GM19397 (cell line): Measurements from ENCODE around the gene MCFD2.

Experiments used
- ATAC-seq: cut with Tn5 transposase; IDR thresholded peaks from one replicate; pipeline ENCODE4 v1.9.1; 2021; ENCODE audit warnings: mild to moderate bottlenecking, moderate library complexity; ENCODE audit not compliant: unreplicated experiment

Gene MCFD2

DNA sequence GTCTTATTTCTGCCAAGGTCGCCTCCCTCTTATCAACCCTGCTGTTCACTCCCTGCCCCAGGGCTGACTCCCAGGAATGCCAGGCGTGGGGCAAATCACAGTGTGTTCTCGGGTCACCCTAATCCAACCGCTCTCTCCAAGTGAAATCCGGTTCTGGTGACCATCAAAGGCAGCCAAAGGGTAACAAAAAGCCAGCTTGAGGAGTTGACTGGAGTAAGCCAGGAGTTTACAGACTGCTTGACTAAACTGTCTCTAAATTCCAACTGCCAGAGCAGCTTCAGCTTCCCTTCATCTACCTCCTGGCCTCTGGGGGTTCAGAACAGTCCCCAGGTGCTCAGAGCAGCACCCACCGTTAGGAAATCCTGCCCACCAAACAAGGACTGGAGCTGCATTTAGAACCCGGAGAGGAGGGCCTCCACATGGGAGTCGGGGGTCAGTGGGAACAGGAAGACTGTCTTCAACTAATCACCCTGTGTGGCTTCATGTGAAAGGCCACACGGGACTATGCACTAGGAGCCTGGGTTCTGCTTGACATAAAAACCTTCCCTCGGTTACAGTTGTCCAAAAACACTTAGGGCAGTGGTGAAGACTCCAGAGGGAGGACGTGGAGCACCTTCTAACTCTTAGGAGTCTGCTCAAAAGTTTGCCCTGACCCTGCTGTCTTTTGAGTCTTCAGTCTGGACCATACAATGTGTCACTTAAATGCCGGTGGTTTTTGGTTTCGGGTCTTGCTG lies 24.2 kb upstream of the MCFD2 start:
- ATAC-seq: no peak

DNA sequence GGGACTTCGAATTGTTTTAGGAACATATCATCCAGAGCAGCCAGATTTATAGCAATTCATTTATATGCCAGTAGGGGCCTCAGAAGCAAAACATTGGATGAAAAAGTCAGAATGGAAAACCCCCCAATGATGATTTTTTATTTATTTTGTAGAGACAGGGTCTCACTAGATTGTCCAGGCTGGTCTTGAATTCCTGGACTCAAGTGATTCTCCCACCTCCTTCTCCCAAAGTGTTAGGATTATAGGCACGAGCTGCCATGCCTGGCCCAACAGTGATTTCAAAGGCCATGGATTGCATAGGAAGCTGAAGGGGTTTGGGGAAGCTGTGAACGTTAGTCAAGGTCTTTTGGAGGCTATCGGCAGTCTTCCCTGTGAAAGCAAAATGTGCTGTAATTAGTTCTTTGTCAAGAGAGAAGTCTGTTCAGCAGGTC lies 21.9 kb upstream of the MCFD2 start:
- ATAC-seq: no peak

DNA sequence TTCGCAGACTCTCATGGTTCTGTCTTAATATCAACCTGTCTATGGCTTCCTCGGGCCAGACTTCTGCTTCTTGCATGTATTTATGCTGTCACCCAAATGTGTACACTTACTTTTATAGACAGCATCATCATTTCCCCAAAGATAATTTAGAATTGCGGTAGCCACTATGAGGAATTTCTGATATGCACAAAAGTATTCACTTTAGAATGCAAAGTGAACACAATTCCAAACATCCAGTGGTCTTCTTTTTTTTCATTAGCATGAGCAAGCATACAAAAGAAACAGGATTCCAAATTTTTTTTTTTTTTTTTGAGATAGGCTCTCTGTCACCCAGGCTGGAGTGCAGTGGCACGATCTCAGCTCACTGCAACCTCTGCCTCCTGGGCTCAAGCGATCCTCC lies 21.0 kb upstream of the MCFD2 start:
- ATAC-seq: no peak

DNA sequence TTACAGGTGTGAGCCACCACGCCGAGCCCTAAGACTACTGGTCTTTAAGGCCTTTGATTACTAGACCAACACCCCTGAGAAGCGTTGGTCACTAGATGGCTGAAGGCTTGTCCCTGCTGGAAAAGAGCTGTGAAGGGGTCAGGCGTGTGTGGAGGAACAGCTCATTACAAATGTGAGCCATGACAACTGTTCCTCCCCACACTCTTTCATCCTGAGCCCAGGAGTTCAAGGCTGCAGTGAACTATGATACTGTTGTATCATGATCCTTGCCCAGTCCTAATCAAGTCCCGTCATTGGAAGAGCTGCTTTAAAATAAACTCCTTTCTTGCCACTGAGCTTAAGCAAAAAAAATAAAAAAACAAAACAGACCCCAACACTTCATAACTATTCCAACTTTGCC lies 19.5 kb upstream of the MCFD2 start:
- ATAC-seq: no peak

DNA sequence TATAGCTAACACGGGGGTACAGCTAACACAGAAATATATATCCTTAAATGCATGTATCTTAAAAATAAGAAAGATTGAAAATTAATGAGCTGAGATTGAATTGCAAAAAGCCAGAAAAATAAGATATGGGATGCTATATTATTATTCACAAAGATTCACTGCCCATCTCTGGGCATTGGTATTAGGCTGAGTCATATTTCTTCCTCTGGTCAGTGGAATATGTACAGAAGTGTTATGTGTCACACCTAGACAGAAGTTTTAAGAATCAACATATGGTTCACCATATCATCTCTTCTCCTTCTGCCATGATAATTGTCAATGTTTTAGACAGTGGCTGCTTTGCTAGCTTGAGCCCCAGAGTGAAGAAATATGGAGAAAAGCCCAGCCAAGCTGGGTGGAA lies 14.0 kb upstream of the MCFD2 start:
- no peak for ATAC-seq

DNA sequence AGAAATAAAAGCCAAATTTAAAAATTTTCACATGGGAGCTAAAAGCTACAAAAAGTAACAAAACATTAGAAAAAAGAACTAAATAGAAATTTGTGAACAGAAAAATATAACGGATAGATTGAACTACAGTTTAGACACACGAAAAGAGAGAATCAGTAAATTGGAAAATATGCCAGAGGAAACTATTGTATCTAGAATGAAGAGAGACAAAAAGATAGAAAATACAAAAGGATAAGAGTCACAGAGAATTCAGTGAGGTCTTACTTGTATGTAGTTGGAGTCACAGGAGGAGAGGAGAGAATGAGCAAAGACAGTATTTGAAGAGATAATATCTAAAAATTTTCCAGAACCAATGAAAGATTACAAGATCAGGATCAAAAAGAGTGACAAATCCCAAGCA lies 11.3 kb upstream of the MCFD2 start:
- no peak for ATAC-seq

DNA sequence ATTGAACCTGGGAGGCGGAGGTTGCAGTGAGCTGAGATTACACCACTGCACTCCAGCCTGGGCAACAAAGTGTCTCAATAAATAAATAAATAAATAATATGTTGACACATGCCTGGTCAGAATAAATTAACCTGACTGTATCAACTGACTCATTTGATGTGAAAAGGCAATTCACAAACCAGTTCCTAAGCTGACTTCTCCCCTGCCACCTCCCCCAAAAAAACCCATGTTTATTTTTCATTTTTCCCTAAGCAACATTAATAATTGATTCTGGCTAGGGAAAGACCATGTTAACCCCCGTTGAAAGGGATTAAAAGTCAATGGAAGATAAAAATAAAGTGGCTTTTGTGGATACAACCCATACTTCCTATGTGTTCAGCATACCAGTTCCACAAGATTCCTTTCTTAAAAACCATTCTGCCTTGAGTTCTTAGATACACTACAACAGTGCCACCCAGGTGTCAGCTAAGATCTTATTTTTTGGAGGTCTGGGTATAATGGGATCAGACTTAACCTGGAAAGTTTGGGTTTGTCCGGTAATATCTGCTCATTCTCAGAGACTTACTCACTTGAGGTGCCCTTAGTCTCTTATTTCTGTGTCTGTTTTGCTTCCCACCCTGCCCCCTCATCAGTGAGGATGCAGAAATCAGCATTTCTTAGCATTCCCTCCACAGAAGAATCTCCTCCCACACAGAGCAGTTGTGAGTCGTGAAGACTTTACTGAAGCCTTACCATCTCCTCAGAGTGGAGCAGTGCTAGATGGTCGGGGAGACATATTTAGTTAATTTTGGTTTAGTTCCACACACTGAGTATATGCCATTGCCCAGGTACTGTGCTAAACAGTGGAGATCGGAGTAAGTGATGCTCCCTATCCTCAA lies 10.1 kb upstream of the MCFD2 start:
- no peak for ATAC-seq

DNA sequence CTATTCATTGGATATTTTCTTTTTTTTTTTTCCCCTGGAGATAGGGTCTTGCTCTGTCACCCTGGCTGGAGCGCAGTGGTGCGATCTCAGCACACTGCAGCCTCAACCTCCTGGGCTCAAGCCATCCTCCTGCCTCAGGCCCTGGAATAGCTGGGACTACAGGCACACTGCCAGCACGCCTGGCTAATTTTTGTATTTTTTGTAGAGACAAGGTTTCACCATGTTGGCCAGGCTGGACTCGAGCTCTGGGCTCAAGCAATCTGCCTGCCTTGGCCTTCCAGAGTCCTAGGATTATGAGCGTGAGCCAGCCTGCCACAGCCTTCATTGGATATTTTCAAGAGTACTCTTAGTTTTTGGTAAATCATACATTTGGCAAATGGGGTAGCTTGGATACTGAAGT lies 9.0 kb upstream of the MCFD2 start:
- no peak for ATAC-seq

DNA sequence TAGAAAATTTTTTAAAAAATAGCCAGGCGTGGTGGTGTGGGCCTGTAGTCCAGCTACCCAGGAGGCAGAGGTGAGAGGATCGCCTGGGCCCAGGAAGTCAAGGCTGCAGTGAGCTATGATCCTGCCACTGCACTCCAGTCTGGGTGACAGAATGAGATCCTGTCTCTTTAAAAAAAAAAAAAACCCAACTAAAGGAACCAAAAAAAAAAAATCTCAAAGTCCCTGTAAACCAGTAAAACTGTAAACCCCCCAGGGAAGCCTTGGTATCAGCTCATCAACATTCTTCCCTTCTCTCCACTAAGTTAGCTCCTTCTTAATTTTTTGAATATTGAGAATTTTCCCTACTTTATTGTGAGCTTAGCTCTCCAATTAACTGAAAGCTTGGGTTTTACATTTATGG lies 8.4 kb upstream of the MCFD2 start:
- ATAC-seq: no peak

DNA sequence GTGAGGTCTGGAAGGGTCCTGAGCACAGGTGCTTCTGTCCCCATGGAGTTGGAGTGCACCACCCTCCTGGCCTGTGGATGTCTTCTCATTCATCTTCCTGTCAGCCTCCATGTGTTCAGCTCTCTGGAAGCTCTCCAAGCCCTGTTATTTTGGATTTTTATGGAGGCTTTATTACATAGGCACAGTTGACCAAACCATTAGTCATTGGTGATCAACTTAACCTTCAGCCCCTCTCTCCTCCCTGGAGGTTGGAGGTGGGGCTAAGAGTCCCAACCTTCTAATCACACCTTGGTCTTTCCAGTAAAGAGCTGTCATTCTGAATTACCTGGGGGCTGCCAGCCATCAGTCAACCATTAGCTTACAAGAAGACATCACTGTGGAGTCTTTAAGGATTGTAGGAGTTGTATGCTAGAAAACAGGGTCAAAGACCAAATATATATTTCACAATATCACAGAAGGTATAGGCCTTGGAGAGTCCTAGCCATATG lies 7.5 kb upstream of the MCFD2 start:
- no peak for ATAC-seq

DNA sequence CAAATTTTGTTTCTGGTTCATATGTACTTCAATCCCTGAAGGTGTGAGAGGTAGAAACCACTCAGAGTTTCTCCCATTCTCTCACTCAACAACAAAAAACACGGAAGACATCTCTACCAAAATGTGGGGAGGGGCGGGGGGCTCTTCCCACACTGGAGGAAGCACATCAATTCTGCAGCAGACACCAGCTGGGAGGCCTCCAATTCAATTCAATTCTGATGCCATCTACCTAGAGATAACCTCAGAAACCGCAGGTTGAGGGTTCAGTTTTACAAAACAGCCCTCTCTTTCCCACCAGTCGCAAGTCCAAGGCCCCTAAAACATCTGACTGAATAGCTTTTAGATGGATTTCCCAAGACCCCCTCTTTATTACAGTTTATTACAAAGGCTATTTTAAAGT lies 7.0 kb upstream of the MCFD2 start:
- ATAC-seq: no peak

DNA sequence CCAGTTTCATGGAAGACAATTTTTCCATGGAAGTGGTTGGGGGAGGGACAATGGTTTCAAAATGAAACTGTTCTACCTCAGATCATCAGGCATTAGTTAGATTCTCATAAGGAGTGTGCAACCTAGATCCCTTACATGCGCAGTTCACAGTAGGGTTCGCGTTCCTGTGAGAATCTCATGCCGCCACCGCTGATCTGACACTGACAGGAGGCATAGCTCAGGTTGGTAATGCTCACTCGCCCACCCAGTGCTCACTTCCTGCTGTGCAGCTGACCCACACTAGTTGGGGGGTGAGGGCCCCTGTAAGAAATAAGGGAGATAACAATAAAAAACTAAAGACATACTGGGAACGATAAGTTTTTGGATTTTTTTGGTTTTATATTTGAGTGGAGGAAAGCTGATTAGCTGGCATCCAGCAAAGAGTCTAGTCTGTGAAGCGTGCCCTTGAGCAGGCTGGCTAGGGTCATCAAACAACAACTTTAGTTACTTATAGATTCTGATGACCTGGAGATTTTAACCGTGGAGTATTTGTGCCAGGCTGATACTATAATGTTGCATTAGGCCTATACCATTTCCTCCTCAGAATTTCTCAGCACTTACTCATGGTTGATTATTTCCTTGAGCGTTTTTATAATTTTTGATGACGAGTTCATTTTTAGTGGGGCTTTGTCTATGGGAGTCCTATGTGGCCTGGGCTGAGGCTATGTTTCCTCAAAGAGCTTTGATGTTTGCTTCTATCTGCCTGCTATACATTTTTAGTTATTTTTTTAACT lies 6.3 kb upstream of the MCFD2 start:
- no peak for ATAC-seq

DNA sequence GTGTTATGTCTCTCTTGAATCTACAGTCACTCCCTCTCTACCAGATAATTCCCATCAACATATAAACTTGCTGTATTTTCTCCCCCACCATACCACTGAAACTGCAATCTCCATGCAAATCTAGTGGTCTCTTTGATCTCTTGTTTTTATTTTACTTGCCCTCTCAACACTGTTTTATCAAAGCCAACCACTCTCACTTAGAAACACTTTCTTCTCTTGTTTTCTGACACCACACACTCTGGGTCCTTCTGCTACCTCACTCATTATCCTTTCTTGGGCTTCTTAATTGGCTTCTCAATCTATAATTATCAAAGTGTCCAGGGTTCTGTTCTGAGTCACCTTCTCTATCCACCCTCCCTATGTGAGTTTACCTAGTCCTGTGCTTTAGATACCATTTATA lies 2.0 kb upstream of the MCFD2 start:
- ATAC-seq: no peak

DNA sequence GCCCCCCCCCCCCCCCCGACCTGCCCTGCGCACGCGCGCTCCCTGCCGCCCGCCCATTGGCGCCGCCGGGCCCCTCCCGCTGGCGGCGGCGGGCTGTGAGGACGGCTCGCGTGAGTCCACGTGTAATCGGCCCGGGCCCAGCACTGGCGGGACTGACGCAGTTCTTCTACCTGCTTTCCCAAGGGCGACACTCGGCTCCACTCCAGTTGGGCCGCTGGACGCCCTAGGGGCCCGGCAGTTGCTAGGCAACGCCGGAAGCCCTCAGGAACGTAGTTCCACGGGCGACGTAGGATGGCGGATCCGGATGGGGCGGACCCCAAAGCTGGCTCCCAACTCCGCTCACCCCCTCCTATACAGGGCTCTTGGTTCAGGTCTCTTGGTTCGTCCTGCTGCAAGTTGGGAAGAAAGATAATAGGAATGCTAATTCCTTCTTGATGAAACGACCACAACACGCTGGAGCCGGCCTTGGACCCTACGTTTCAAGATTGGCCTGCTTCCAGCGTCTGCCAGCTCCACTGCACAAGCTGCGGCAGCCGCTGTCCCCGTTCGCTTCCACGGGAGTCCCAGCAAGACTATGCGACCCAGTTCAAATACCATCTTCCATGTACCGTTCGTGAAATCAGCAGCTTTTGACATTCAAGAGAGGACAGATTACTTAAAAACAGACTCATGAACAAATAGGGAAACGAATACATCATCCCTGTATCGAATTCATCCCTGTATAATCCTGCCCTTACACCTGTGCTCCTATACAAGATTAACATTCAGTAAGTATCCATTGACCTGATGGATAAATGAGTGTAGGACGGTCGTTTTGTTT lies 415 bp upstream of the MCFD2 start:
- peak; percentile 88 for ATAC-seq

DNA sequence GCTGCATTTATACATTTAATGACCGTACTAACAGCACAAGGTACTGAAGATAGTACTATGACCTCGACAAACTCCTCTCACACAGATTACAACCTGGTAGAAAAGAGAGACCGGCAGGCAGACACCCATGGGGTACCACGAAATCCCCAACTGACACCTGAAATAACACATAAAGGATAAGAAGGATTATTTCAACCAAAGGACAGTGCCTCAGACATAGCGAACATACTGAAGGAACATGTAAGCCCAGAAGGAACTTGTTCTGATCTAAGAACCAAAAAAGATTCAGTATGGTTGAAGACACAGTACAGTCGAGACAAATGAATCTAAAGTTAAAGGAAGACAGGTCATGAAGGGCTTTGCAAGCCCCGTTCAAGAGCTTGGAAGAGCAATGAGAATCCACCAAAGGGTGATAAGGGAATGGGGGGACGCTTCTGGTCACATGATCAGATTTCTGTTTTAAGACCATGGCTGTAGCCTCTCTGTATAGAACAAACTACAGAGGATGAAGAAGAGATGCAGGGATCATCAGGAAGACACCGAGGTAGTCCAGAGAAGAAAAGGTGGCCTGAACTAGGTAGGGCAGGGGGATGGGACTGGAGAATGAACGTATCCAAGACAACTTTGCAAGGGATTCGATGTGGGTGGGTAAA lies 902 bp downstream of the MCFD2 start:
- ATAC-seq: no peak

DNA sequence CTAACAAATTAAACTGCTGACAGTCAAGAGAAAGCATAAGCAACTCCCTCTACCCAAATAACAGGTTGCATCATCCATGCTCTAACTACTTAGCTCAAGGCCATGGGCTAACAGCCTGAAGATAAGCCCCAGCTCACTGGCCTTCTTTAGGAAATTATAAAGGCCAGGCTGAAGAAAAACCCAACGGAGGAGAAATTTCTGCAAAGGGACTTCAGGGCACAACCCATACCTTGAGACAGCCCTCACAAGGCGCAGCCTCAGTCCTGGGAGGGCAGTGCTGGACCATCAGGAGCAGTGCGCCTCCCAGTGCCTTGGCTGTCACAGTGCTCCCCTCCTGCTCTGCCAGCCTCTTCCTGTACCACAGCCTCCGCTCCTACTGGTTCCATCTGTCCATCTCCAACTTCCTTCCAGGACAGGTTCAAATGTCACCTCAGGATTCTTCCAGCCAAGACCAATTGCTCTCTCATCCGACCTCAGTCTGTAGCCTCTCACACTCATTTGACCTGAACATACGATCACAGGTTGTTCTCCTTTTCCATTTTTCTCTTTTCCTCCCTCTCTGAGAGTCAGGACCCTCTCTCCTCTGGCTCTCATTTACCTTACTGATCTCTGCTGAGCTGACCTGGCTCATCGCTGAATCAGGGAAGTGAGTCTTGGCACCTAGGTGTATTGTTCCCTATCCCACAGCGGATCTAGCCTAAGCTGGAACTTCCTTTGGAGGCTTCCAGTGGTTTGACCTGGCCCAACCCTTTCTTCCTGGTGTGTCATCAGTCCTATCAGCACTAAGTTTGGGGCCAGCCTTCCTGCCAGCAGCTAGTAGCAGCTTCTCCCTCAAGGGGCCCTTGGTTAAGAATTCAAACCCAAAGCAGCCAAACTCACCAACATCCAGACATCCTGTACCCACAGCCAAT lies 1.9 kb downstream of the MCFD2 start:
- ATAC-seq: no peak

DNA sequence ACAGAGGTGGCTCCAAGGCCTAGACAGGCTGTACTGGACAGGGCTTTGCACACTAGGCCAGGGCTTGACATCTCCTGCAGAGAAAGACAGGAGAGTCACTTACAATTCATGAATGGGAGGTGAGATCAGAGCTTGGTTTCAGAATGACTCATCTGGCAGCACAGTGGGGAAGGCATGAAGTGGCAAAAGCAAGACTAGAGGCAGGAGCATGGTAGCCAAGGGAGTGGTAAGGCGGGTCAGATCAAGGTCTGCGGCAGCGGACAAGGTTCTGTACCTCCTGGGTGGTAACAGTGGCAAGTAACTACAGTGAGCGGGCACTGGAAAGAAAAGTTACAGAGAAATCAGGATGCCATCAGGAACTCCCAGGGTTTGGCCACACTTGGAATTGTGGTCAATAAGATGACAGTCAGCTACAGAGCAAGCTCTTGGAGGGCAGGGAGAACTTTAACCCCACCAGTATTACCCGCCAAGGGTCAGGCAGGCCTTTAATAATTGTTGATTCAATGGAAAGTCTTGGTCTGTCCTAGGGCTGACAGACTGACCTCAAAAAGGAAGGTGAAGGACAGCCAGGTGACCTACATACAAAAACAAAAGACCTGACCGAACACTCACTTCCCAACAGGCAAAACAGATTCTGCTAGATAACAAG lies 5.7 kb downstream of the MCFD2 start:
- peak; percentile 74 for ATAC-seq

DNA sequence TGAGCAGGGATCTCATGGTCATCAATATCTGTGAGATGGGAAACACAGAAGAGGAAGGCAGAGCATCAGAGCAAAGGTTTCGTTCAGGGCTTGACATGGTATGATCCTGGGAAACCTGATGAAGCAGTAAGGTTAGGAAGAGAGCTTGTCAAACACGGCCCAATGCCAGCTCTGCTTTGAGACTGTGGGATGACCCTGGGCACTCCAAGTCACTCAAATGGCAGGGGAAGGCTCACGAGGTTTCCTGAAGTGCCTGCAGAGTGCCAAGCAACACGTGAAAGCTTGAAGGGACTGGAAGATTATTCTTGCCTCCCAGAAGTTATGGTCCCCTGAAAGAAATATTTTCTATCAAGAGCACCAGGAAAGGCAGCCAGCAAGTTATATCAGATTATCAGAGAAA lies 6.5 kb downstream of the MCFD2 start:
- no peak for ATAC-seq
